Suppressor macrophage treated with lipopolysaccharide for 1 hour (primary cell): ENCODE results near the gene OR52E1.
"Not testable (repeated sequence)": the region's sequence is repeated elsewhere in the genome, so short reads cannot be mapped to it uniquely, and the experiment has no call there.

ENCODE experiments used
- DNase-seq, 3 donors: peaks; one replicate each; pipeline ENCODE4 v3.0.0-alpha.2; 2020 to 2022

Gene OR52E1

GRCh38 chr11:5069272-5069671 lies at the start of gene OR52E1:
Gene OR52E1 (plus strand): TSS chr11:5069572.
- no peak for DNase-seq

GRCh38 chr11:5021996-5022395 lies 47.4 kb upstream of the OR52E1 start:
- no peak for DNase-seq

- DNase-seq = no peak
Observed at GRCh38 chr11:5036669-5037068, 32.7 kb upstream of the OR52E1 start.

GRCh38 chr11:5037926-5038325 lies 31.4 kb upstream of the OR52E1 start:
- no peak for DNase-seq

DNA sequence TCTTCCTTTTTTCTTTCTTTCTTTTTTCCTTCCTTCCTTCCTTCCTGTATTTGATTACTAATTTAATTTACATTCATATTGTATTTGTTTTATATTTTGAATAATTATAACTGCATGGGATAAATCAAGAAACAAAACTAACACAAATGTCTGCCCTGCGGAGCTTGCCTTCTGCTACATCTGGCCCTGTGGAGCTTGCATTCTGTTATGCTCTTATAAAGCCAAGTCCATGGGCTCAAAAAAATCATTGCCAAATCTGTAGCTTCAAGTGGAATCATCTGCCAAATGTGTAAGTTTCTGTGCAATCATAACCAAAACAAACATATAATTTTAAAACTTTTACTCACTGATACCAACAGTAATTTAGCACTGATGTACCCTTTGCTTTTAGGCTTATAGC lies 31.0 kb upstream of the OR52E1 start:
- DNase-seq = no peak

- DNase-seq = no peak
Observed at GRCh38 chr11:5040876-5041275, 28.5 kb upstream of the OR52E1 start.

- DNase-seq = no peak
Observed at GRCh38 chr11:5042091-5042490, 27.3 kb upstream of the OR52E1 start.

- no peak for DNase-seq
Observed at GRCh38 chr11:5043380-5043779, 26.0 kb upstream of the OR52E1 start.

- no peak for DNase-seq
Observed at GRCh38 chr11:5046226-5046625, 23.1 kb upstream of the OR52E1 start, which contains the start of gene OR52J3. Gene OR52J3 (plus strand): TSS chr11:5046526. CDS start chr11:5046526, 0 bp downstream.

DNA sequence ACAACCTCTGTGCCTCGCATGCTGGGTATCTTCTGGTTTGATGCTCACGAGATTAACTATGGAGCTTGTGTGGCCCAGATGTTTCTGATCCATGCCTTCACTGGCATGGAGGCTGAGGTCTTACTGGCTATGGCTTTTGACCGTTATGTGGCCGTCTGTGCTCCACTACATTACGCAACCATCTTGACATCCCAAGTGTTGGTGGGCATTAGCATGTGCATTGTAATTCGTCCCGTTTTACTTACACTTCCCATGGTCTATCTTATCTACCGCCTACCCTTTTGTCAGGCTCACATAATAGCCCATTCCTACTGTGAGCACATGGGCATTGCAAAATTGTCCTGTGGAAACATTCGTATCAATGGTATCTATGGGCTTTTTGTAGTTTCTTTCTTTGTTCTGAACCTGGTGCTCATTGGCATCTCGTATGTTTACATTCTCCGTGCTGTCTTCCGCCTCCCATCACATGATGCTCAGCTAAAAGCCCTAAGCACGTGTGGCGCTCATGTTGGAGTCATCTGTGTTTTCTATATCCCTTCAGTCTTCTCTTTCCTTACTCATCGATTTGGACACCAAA lies 22.5 kb upstream of the OR52E1 start:
- no peak for DNase-seq

- not testable (repeated sequence) for DNase-seq
Observed at GRCh38 chr11:5058679-5059078, 10.7 kb upstream of the OR52E1 start.

DNA sequence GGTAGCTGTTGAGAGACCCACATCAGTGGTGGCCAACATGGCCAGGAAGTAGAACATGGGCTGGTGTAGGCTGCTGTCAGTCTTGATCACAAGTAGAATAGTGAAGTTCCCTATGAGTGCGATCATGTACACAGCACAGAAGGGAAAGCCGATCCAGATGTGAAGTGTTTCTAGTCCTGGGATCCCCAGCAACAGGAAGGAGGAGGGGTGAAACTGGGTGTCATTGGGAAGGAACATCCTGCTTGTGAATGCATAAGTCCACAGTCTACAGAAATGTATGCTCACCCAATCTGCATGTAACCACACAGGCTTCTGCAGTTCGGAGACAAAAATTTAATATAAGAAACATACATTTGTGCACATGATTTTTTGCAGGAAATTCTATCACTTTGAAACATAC lies 10.0 kb upstream of the OR52E1 start, which contains the start of gene OR52E2:
Gene OR52E2, minus strand, starts transcription at position 237 of the 400 bp plus-strand sequence. Its CDS starts 0 bp downstream, at position 237.
- no peak for DNase-seq

- peak in 1 of 3 donors; percentile 5 for DNase-seq
Observed at GRCh38 chr11:5065027-5065426, 4.3 kb upstream of the OR52E1 start.

DNA sequence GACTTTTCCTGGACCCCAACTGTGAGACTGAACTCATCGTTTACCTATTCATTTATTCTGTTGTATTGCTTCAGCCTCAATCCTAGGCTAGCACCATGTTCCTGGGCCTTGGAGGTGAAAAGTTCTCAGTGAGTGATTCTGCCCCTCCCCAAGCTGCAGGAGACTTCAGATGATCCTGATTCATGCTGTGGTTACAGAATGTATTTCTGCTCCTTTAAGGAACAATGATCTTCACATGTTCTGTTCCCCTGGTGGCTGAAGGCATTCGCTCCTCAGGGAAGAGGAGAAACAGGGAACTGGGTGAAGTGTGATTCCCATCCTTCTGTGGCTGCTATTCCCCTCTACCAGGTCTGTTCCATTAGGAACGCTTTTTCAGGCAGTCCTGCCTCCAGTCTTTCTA lies 2.4 kb downstream of the OR52E1 start:
- DNase-seq = no peak

GRCh38 chr11:5081405-5081804 lies 12.0 kb downstream of the OR52E1 start:
- no peak for DNase-seq

- DNase-seq = no peak
Observed at GRCh38 chr11:5083602-5084001, 14.2 kb downstream of the OR52E1 start.

- DNase-seq = no peak
Observed at GRCh38 chr11:5088556-5088955, 19.2 kb downstream of the OR52E1 start.

DNA sequence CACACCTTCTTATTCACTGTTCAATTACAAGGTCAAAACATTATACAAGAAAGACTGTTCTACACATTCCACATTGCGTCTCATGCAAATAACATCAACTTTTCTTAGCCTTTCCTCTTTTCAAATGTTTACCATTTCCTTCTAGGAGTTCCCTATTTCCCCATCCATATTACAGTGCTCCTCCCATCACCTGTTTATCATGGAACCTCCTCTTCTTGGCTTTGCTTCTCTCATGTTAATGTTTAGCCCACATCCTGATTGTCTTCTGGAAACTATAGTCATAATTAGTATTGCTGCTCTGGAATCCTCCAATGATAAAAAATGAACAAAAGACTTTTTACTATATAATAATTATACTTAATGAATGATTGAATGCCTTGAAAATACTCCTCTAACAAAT lies 21.3 kb downstream of the OR52E1 start:
- DNase-seq = no peak

GRCh38 chr11:5092821-5093585 lies 23.6 kb downstream of the OR52E1 start:
- DNase-seq = no peak

GRCh38 chr11:5096011-5096410 lies 26.6 kb downstream of the OR52E1 start:
- no peak for DNase-seq

GRCh38 chr11:5102246-5102645 lies 32.9 kb downstream of the OR52E1 start:
- no peak for DNase-seq

DNA sequence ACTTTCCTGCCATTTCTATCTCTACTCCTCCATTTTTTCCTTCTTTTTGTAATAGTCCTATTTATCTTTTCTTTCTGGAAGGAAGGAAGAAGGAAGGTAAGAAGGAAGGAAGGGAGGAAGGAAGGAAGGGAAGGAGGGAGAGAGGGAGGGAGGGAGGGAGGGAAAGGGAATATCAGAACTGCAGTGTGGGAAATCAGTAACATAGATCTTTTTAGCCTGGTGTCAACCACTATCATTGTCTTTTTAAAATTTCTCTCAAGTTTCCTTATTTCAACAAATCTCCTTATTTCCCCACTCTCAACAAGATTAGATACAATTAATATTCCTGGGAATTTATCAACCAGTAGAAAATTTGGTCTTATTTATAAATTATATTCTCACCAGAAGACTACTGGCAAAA lies 33.7 kb downstream of the OR52E1 start:
- no peak for DNase-seq

DNA sequence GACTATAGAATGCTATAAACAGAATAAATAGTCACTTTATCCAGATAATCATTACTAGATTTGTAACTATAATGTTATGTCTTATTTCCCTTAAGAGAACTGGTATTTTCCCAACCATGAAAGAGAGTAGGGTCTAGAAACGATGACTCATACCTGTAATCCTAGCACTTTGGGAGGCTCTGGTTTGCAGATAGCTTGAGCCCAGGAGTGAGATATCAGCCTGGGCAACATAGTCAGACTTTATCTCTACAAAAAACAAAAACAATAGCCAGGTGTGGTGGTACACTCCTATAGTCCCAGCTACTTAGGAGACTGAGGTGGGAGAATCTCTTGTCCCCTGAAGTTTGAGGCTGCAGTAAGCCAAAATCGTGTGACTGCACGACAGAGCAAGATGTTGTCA lies 37.9 kb downstream of the OR52E1 start:
- DNase-seq = no peak

GRCh38 chr11:5115339-5115738 lies 46.0 kb downstream of the OR52E1 start:
- DNase-seq = no peak

GRCh38 chr11:5117588-5117987 lies 48.2 kb downstream of the OR52E1 start:
- no peak for DNase-seq
